ENCODE measurements around the gene JPT1. TPM values are rescaled to one million over a fixed set of nuclear protein-coding genes. Genes with fewer than 3 reads are reported as not detected.

JPT1 gene
- total and polyA plus RNA-seq, 5 donors from 2014 or later = 70.9 to 231 (median 162) TPM

- Histone ChIP-seq H3K36me3 (ENCODE audit: control insufficient read depth, insufficient read depth, low read length) (no peaks in the 10 kb centered on the region), H3K27ac (ENCODE audit: insufficient read depth, low read length, poor library complexity, severe bottlenecking) (no peak overlapping the region), H3K27me3 (ENCODE audit: control insufficient read depth, insufficient read depth, low read length) (no peaks in the 10 kb centered on the region), H3K9me3 (ENCODE audit: control insufficient read depth in 2 of 2, low read length in 2 of 2) (no peaks in the 10 kb centered on the region), H3K4me1 (ENCODE audit: control insufficient read depth, insufficient read depth, low read length, poor library complexity, severe bottlenecking) (peaks cover 24% of the 10 kb centered on the region), H3K4me3 (ENCODE audit: low read depth, low read length) (no peak overlapping the region)
- peak overlapping the region; percentile 62 to 89 (median 76) for H3K27ac Mint-ChIP-seq
- no peaks in the 10 kb centered on the region for H3K9me3 Mint-ChIP-seq
- no peaks in the 10 kb centered on the region for H3K27me3 Mint-ChIP-seq
- DNase-seq (no peak), ATAC-seq (ENCODE audit: low read depth in 2 of 2) (peak in 1 of 2 donors; percentile 17)
- H3K4me3 Mint-ChIP-seq = peak overlapping the region; percentile 79 to 86 (median 80)
- H3K4me1 Mint-ChIP-seq = peaks cover 0 to 51% (median 13%) of the 10 kb centered on the region in 4 donors
- H3K36me3 Mint-ChIP-seq = no peaks in the 10 kb centered on the region
Observed at GRCh38 chr17:75088465-75089417, 65.6 kb downstream of the JPT1 start.

GRCh38 chr17:75087558-75088453 is 66.5 kb downstream of the JPT1 start, which contains the start of gene SLC16A5:
Gene SLC16A5, plus strand, starts transcription at chr17:75087954. Its CDS starts 5,683 bp downstream, at chr17:75093637.
- DNase-seq (peak; percentile 29 to 64 (median 31)), ATAC-seq (ENCODE audit: low read depth in 2 of 2) (peak; percentile 56 to 67)
- Mint-ChIP-seq H3K4me3 (peak within 1 kb of the TSS; percentile 85 to 91 (median 86)), H3K36me3 (no peaks in the 10 kb centered on the region), H3K9me3 (no peaks in the 10 kb centered on the region), H3K4me1 (peaks cover 0 to 51% (median 13%) of the 10 kb centered on the region in 4 donors), H3K27me3 (no peaks in the 10 kb centered on the region), H3K27ac (peak within 1 kb of the TSS; percentile 86 to 92 (median 89))
- no peaks in the 10 kb centered on the region for H3K9me3 ChIP-seq (ENCODE audit: control insufficient read depth in 2 of 2, low read length in 2 of 2)
- no peaks in the 10 kb centered on the region for H3K27me3 ChIP-seq (ENCODE audit: control insufficient read depth, insufficient read depth, low read length)
- peak within 1 kb of the TSS; percentile 55 for H3K4me3 ChIP-seq (ENCODE audit: low read depth, low read length)
- no peaks in the 10 kb centered on the region for H3K36me3 ChIP-seq (ENCODE audit: control insufficient read depth, insufficient read depth, low read length)
- H3K4me1 ChIP-seq (ENCODE audit: control insufficient read depth, insufficient read depth, low read length, poor library complexity, severe bottlenecking) = peaks cover 24% of the 10 kb centered on the region
- peak within 1 kb of the TSS; percentile 68 for H3K27ac ChIP-seq (ENCODE audit: insufficient read depth, low read length, poor library complexity, severe bottlenecking)

- no peaks in the 10 kb centered on the region for H3K27me3 Mint-ChIP-seq
- Histone ChIP-seq H3K36me3 (ENCODE audit: control insufficient read depth, insufficient read depth, low read length) (no peaks in the 10 kb centered on the region), H3K27ac (ENCODE audit: insufficient read depth, low read length, poor library complexity, severe bottlenecking) (peak overlapping the region; percentile 68), H3K27me3 (ENCODE audit: control insufficient read depth, insufficient read depth, low read length) (no peaks in the 10 kb centered on the region), H3K9me3 (ENCODE audit: control insufficient read depth in 2 of 2, low read length in 2 of 2) (no peaks in the 10 kb centered on the region), H3K4me3 (ENCODE audit: low read depth, low read length) (peak overlapping the region; percentile 55), H3K4me1 (ENCODE audit: control insufficient read depth, insufficient read depth, low read length, poor library complexity, severe bottlenecking) (peaks cover 24% of the 10 kb centered on the region)
- H3K4me3 Mint-ChIP-seq = peak overlapping the region; percentile 77 to 87 (median 86)
- no peaks in the 10 kb centered on the region for H3K9me3 Mint-ChIP-seq
- H3K27ac Mint-ChIP-seq = peak overlapping the region; percentile 86 to 92 (median 86)
- ATAC-seq (ENCODE audit: low read depth in 2 of 2) (no peak), DNase-seq (no peak)
- no peaks in the 10 kb centered on the region for H3K36me3 Mint-ChIP-seq
- H3K4me1 Mint-ChIP-seq = peaks cover 0 to 50% (median 12%) of the 10 kb centered on the region in 4 donors
Observed at GRCh38 chr17:75087182-75087557, 67.1 kb downstream of the JPT1 start.

GRCh38 chr17:75086496-75087181 is 67.7 kb downstream of the JPT1 start:
- no peaks in the 10 kb centered on the region for H3K27me3 ChIP-seq (ENCODE audit: control insufficient read depth, insufficient read depth, low read length)
- H3K27ac ChIP-seq (ENCODE audit: insufficient read depth, low read length, poor library complexity, severe bottlenecking) = no peak overlapping the region
- Mint-ChIP-seq H3K27ac (peak overlapping the region; percentile 76 to 86 (median 86)), H3K4me1 (peaks cover 0 to 46% (median 11%) of the 10 kb centered on the region in 4 donors), H3K36me3 (no peaks in the 10 kb centered on the region), H3K4me3 (peak overlapping the region; percentile 85 to 91 (median 86)), H3K9me3 (no peaks in the 10 kb centered on the region), H3K27me3 (no peaks in the 10 kb centered on the region)
- no peaks in the 10 kb centered on the region for H3K36me3 ChIP-seq (ENCODE audit: control insufficient read depth, insufficient read depth, low read length)
- DNase-seq = no peak
- H3K4me1 ChIP-seq (ENCODE audit: control insufficient read depth, insufficient read depth, low read length, poor library complexity, severe bottlenecking) = peaks cover 24% of the 10 kb centered on the region
- H3K4me3 ChIP-seq (ENCODE audit: low read depth, low read length) = no peak overlapping the region
- ATAC-seq (ENCODE audit: low read depth in 2 of 2) = no peak
- no peaks in the 10 kb centered on the region for H3K9me3 ChIP-seq (ENCODE audit: control insufficient read depth in 2 of 2, low read length in 2 of 2)

Other genes starting within 250 kb of the JPT1 start
- gene USH1G, start 231.3 kb downstream of the JPT1 start, total RNA-seq = not detected
- not detected for gene USH1G, start 231.3 kb downstream of the JPT1 start, polyA plus RNA-seq
- not detected for gene OTOP2, start 230.2 kb downstream of the JPT1 start, total RNA-seq
- gene OTOP2, start 230.2 kb downstream of the JPT1 start, polyA plus RNA-seq = not detected
- gene OTOP3, start 218.6 kb downstream of the JPT1 start, total RNA-seq = not detected
- not detected for gene OTOP3, start 218.6 kb downstream of the JPT1 start, polyA plus RNA-seq
- gene HID1, start 181.8 kb downstream of the JPT1 start, total RNA-seq = 5.6 TPM
- 1 to 10 TPM; 1.4 to 2.7 (median 2.4) TPM for gene HID1, start 181.8 kb downstream of the JPT1 start, polyA plus RNA-seq
- not detected for gene CDR2L, start 166.9 kb downstream of the JPT1 start, total RNA-seq
- gene CDR2L, start 166.9 kb downstream of the JPT1 start, polyA plus RNA-seq = under 1 TPM in 2 of 4 donors, not detected in 2; 0.05 to 0.09 TPM
- gene MRPL58, start 141.8 kb downstream of the JPT1 start, total RNA-seq = 25.7 TPM
- gene MRPL58, start 141.8 kb downstream of the JPT1 start, polyA plus RNA-seq = 10 to 100 TPM; 64.0 to 95.8 (median 74.6) TPM
- 139 TPM for gene ATP5PD, start 107.5 kb downstream of the JPT1 start, total RNA-seq
- gene ATP5PD, start 107.5 kb downstream of the JPT1 start, polyA plus RNA-seq = 100 to 1,000 TPM; 410 to 536 (median 467) TPM
- 23.4 TPM for gene KCTD2, start 107.3 kb downstream of the JPT1 start, total RNA-seq
- 1 to 10 TPM; 5.8 to 10.0 (median 8.1) TPM for gene KCTD2, start 107.3 kb downstream of the JPT1 start, polyA plus RNA-seq
- 9.3 TPM for gene SLC16A5, start 66.6 kb downstream of the JPT1 start, total RNA-seq
- 1 to 10 TPM; 1.3 to 2.6 (median 2.0) TPM for gene SLC16A5, start 66.6 kb downstream of the JPT1 start, polyA plus RNA-seq
- 12.8 TPM for gene ARMC7, start 44.5 kb downstream of the JPT1 start, total RNA-seq
- gene ARMC7, start 44.5 kb downstream of the JPT1 start, polyA plus RNA-seq = 1 to 10 TPM; 3.1 to 4.6 (median 4.2) TPM
- gene NT5C, start 22.8 kb downstream of the JPT1 start, total RNA-seq = 31.6 TPM
- gene NT5C, start 22.8 kb downstream of the JPT1 start, polyA plus RNA-seq = 10 to 100 TPM; 55.4 to 66.9 (median 57.2) TPM
- 318 TPM for gene SUMO2, start 28.4 kb upstream of the JPT1 start, total RNA-seq
- gene SUMO2, start 28.4 kb upstream of the JPT1 start, polyA plus RNA-seq = 100 to 1,000 TPM; 416 to 660 (median 495) TPM
- gene NUP85, start 51.2 kb upstream of the JPT1 start, total RNA-seq = 79.5 TPM
- gene NUP85, start 51.2 kb upstream of the JPT1 start, polyA plus RNA-seq = 10 to 100 TPM; 31.1 to 60.7 (median 44.3) TPM
- 92.6 TPM for gene GGA3, start 107.1 kb upstream of the JPT1 start, total RNA-seq
- gene GGA3, start 107.1 kb upstream of the JPT1 start, polyA plus RNA-seq = 10 to 100 TPM in 3 of 4 donors, 1 to 10 TPM in 1; 8.0 to 17.2 (median 10.9) TPM
- gene MRPS7, start 107.4 kb upstream of the JPT1 start, total RNA-seq = 32.3 TPM
- 100 to 1,000 TPM; 119 to 141 (median 120) TPM for gene MRPS7, start 107.4 kb upstream of the JPT1 start, polyA plus RNA-seq
- 35.7 TPM for gene MIF4GD, start 116.7 kb upstream of the JPT1 start, total RNA-seq
- gene MIF4GD, start 116.7 kb upstream of the JPT1 start, polyA plus RNA-seq = 100 to 1,000 TPM in 1 of 4 donors, 10 to 100 TPM in 3; 78.3 to 102 (median 89.4) TPM
- gene SLC25A19, start 134.9 kb upstream of the JPT1 start, total RNA-seq = 24.9 TPM
- 10 to 100 TPM; 15.1 to 21.9 (median 19.0) TPM for gene SLC25A19, start 134.9 kb upstream of the JPT1 start, polyA plus RNA-seq

Measured in CD4-positive, CD25-positive, alpha-beta regulatory T cell (primary cell).